ENCODE data around the gene CLCF1. TPM values are rescaled to one million over a fixed set of nuclear protein-coding genes. Genes with fewer than 3 reads are reported as not detected.
A peak's percentile ranks its signal among the peaks of the same experiment; 100 is the strongest.

CLCF1 gene
- total and polyA plus RNA-seq, 2 of the 13 experiments (the other 11 are each of a cell fraction or from before 2014, with no cell fraction given) = 0.49 to 0.78 TPM

DNA sequence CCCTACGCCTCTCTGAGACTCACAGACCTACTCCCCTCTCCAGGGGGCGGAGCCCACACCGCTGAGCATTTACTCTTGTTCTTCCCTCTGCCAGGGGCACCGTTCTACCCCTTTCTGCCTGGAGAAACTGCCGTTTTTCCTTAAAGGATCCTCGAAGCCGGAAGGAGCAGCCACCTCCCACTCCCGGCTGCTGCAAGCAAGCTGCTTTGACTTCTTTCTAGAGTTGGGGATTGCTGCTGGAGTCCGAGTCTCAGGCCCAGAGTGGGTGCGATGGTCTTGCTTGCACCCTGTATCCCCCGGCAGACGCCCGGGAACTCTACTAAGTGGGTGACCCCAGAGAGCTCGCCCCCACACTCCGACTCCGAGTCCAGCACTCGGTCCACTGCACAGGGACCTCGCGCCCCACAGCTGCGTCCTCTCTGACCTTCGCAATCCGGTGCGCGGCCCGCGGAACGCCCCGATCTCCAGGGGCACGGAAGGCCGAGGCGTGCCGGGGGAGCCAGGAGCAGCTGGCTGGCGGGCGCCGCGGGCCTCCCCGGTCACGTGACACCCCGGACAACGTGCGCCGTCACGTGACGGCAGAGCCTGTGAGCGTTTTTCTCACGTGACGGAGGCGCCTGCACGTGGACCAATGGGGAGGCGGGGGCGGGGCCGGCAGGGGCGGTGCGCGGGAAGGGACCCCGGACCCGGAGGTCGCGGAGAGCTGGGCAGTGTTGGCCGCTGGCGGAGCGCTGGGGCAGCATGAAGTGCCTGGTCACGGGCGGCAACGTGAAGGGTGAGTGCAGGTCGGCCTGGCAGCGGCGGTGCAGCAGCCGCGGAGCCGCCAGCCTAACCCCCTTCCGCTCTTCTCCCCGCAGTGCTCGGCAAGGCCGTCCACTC is 18.1 kb upstream of the CLCF1 start, which contains the start of gene RAD9A (continued):
- TF ChIP-seq STAT5B (CRISPR knock-in tag; IDR thresholded peaks at IDR 0.05) (no peak), ZNF614 (CRISPR knock-in tag; IDR thresholded peaks at IDR 0.05; ENCODE audit: borderline replicate concordance) (peak; percentile 40; the same call in 1 of the 2 replicates), BCL6 (CRISPR knock-in tag; IDR thresholded peaks at IDR 0.05) (peak; percentile 68), HDAC1 (CRISPR knock-in tag; IDR thresholded peaks at IDR 0.05) (peak; percentile 100), PAX8 (CRISPR knock-in tag; IDR thresholded peaks at IDR 0.05; ENCODE audit: borderline replicate concordance) (no peak), ZNF629 (CRISPR knock-in tag; conservative IDR thresholded peaks at IDR 0.05) (0 out of 2 replicates have a peak, but pooled peaks have one; percentile 12), ZNF10 (CRISPR knock-in tag; IDR thresholded peaks at IDR 0.05; ENCODE audit: borderline replicate concordance, low read depth) (no peak), RXRA (CRISPR knock-in tag; IDR thresholded peaks at IDR 0.05) (peak; percentile 84), FOXJ3 (CRISPR knock-in tag; IDR thresholded peaks at IDR 0.05; ENCODE audit: borderline replicate concordance) (no peak), TARDBP (CRISPR knock-in tag; IDR thresholded peaks at IDR 0.05) (peak; percentile 76; the same call in 1 of the 2 replicates), TBX3 (IDR thresholded peaks at IDR 0.05; ENCODE audit: borderline replicate concordance) (peak; percentile 78), ZNF441 (CRISPR knock-in tag; IDR thresholded peaks at IDR 0.05; ENCODE audit: borderline replicate concordance) (0 out of 2 replicates have a peak, but pooled peaks have one; percentile 40), ZNF83 (CRISPR knock-in tag; IDR thresholded peaks at IDR 0.05; ENCODE audit: borderline replicate concordance) (no peak), MTF1 (CRISPR knock-in tag; IDR thresholded peaks at IDR 0.05) (peak; percentile 16; the same call in 1 of the 2 replicates), TBP (CRISPR knock-in tag; IDR thresholded peaks at IDR 0.05) (no peak), NFE2 (CRISPR knock-in tag; IDR thresholded peaks at IDR 0.05) (no peak), ETV5 (CRISPR knock-in tag; IDR thresholded peaks at IDR 0.05; ENCODE audit: borderline replicate concordance) (peak; percentile 77), ZNF234 (CRISPR knock-in tag; conservative IDR thresholded peaks at IDR 0.05) (no peak; the same call in 1 of the 2 replicates), HCFC1 (IDR thresholded peaks at IDR 0.05; ENCODE audit: low read depth, low read length) (peak; percentile 39), ZNF484 (CRISPR knock-in tag; IDR thresholded peaks at IDR 0.05; ENCODE audit: borderline replicate concordance, low read depth) (0 out of 2 replicates have a peak, but pooled peaks have one; percentile 78), NPAS2 (CRISPR knock-in tag; IDR thresholded peaks at IDR 0.05; ENCODE audit: borderline replicate concordance) (no peak), EZH2 (conservative IDR thresholded peaks at IDR 0.05; ENCODE audit: low read depth, low read length) (no peak)
- TF ChIP-seq, protein P1, sequence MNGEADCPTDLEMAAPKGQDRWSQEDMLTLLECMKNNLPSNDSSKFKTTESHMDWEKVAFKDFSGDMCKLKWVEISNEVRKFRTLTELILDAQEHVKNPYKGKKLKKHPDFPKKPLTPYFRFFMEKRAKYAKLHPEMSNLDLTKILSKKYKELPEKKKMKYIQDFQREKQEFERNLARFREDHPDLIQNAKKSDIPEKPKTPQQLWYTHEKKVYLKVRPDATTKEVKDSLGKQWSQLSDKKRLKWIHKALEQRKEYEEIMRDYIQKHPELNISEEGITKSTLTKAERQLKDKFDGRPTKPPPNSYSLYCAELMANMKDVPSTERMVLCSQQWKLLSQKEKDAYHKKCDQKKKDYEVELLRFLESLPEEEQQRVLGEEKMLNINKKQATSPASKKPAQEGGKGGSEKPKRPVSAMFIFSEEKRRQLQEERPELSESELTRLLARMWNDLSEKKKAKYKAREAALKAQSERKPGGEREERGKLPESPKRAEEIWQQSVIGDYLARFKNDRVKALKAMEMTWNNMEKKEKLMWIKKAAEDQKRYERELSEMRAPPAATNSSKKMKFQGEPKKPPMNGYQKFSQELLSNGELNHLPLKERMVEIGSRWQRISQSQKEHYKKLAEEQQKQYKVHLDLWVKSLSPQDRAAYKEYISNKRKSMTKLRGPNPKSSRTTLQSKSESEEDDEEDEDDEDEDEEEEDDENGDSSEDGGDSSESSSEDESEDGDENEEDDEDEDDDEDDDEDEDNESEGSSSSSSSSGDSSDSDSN (CRISPR knock-in tag; IDR thresholded peaks at IDR 0.05) = peak; percentile 83; the same call in 1 of the 2 replicates
- TF ChIP-seq, protein P2, sequence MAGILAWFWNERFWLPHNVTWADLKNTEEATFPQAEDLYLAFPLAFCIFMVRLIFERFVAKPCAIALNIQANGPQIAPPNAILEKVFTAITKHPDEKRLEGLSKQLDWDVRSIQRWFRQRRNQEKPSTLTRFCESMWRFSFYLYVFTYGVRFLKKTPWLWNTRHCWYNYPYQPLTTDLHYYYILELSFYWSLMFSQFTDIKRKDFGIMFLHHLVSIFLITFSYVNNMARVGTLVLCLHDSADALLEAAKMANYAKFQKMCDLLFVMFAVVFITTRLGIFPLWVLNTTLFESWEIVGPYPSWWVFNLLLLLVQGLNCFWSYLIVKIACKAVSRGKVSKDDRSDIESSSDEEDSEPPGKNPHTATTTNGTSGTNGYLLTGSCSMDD (CRISPR knock-in tag; IDR thresholded peaks at IDR 0.05) = no peak
- TF ChIP-seq, protein P3, sequence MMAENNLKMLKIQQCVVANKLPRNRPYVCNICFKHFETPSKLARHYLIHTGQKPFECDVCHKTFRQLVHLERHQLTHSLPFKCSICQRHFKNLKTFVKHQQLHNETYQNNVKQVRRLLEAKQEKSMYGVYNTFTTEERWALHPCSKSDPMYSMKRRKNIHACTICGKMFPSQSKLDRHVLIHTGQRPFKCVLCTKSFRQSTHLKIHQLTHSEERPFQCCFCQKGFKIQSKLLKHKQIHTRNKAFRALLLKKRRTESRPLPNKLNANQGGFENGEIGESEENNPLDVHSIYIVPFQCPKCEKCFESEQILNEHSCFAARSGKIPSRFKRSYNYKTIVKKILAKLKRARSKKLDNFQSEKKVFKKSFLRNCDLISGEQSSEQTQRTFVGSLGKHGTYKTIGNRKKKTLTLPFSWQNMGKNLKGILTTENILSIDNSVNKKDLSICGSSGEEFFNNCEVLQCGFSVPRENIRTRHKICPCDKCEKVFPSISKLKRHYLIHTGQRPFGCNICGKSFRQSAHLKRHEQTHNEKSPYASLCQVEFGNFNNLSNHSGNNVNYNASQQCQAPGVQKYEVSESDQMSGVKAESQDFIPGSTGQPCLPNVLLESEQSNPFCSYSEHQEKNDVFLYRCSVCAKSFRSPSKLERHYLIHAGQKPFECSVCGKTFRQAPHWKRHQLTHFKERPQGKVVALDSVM (CRISPR knock-in tag; IDR thresholded peaks at IDR 0.05) = peak; percentile 76

All from HepG2 (cell line).